ENCODE results near the gene MCM3AP. TPM values are rescaled to one million over a fixed set of nuclear protein-coding genes. Genes with fewer than 3 reads are reported as not detected.

Gene MCM3AP
- total and polyA plus RNA-seq, 9 of the 15 experiments (the other 6 are each of a cell fraction or from before 2014, with no cell fraction given), result 6.5 to 179 (median 69.6) TPM

DNA sequence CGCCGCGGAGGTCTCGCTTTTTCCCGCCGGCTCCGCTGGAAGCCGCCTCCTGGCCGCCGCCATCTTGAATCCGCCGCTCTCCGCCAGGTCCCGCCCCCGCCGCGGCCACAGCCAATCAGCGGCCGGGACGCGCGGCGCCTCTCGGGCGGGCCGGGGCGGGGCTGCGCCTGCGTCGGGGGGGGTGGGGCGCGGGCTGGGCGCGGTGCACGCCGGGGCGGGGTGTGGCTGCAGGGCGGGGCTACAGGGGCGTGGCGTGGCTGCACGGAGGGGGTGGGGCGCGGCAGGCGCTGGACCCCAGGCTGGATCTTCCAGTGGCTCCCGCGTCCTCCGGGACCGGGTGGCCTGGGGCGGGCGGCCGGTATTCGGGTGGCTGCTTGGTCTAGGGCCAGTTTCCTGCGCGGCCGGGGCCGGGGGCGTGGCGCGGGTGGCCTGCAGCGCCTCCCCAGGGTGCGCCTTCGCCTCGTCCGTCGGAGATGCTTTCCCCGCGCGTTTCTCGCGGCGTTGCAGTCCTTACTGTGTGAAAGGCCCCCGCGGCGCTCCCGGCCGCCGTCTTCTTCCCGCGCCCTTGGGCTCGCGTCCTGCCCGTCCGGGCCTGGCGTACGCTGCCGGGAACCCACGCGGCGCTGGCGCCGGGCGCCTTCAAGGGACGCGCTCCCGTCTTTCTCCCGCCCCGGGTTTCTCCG lies 39.1 kb upstream of the MCM3AP start (continued):
- TF ChIP-seq HNRNPLL (IDR thresholded peaks at IDR 0.05; ENCODE audit: low read depth, low read length, poor library complexity, severe bottlenecking), result peak; percentile 27
- no peak for TF ChIP-seq ARID1B (IDR thresholded peaks at IDR 0.05)
- peak; percentile 35; the same call in 1 of the 2 replicates for TF ChIP-seq CREM (IDR thresholded peaks at IDR 0.05; ENCODE audit: low read depth)
- no peak; the same call in 1 of the 2 replicates for TF ChIP-seq SMC3 (conservative IDR thresholded peaks at IDR 0.05; ENCODE audit: insufficient read depth, low read depth, low read length)
- peak; percentile 60; the same call in 1 of the 2 replicates for TF ChIP-seq ZNF717 (CRISPR knock-in tag; IDR thresholded peaks at IDR 0.05)
- TF ChIP-seq ESRRB (CRISPR knock-in tag; IDR thresholded peaks at IDR 0.05; ENCODE audit: borderline replicate concordance), result no peak
- TF ChIP-seq, protein P1, sequence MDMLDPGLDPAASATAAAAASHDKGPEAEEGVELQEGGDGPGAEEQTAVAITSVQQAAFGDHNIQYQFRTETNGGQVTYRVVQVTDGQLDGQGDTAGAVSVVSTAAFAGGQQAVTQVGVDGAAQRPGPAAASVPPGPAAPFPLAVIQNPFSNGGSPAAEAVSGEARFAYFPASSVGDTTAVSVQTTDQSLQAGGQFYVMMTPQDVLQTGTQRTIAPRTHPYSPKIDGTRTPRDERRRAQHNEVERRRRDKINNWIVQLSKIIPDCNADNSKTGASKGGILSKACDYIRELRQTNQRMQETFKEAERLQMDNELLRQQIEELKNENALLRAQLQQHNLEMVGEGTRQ (CRISPR knock-in tag; IDR thresholded peaks at IDR 0.05), result no peak
- no peak for TF ChIP-seq ARHGAP35 (IDR thresholded peaks at IDR 0.05; ENCODE audit: partially characterized antibody)
- TF ChIP-seq MTA2 (IDR thresholded peaks at IDR 0.05; ENCODE audit: low read depth), result no peak
- TF ChIP-seq SETDB1 (IDR thresholded peaks at IDR 0.05; ENCODE audit: low read length), result no peak
- no peak for TF ChIP-seq ZNF696 (CRISPR knock-in tag; conservative IDR thresholded peaks at IDR 0.05)
- no peak for TF ChIP-seq CREB1 (IDR thresholded peaks at IDR 0.05)
- peak; percentile 57; the same call in 1 of the 2 replicates for TF ChIP-seq CREB1 (CRISPR knock-in tag; IDR thresholded peaks at IDR 0.05)
- TF ChIP-seq EGR1 (conservative IDR thresholded peaks at IDR 0.05), result no peak; the same call in 1 of the 2 replicates
- no peak for TF ChIP-seq MCM5 (IDR thresholded peaks at IDR 0.05; ENCODE audit: low read depth)
- 0 out of 2 replicates have a peak, but pooled peaks have one; percentile 48 for TF ChIP-seq CBX1 (IDR thresholded peaks at IDR 0.05; ENCODE audit: low read depth)
- TF ChIP-seq, protein P2, sequence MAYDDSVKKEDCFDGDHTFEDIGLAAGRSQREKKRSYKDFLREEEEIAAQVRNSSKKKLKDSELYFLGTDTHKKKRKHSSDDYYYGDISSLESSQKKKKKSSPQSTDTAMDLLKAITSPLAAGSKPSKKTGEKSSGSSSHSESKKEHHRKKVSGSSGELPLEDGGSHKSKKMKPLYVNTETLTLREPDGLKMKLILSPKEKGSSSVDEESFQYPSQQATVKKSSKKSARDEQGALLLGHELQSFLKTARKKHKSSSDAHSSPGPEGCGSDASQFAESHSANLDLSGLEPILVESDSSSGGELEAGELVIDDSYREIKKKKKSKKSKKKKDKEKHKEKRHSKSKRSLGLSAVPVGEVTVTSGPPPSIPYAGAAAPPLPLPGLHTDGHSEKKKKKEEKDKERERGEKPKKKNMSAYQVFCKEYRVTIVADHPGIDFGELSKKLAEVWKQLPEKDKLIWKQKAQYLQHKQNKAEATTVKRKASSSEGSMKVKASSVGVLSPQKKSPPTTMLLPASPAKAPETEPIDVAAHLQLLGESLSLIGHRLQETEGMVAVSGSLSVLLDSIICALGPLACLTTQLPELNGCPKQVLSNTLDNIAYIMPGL (CRISPR knock-in tag; IDR thresholded peaks at IDR 0.05), result no peak
- TF ChIP-seq YBX1 (IDR thresholded peaks at IDR 0.05), result no peak
- TF ChIP-seq ZNF347 (CRISPR knock-in tag; IDR thresholded peaks at IDR 0.05; ENCODE audit: low read depth), result no peak
- no peak for TF ChIP-seq TAF7 (tag; IDR thresholded peaks at IDR 0.05)
- peak; percentile 76; the same call in 1 of the 2 replicates for TF ChIP-seq POLR2A (conservative IDR thresholded peaks at IDR 0.05)
- TF ChIP-seq ELF1 (tag; IDR thresholded peaks at IDR 0.05), result no peak
- 0 out of 2 replicates have a peak, but pooled peaks have one; percentile 17 for TF ChIP-seq TARDBP (IDR thresholded peaks at IDR 0.05)
- no peak for TF ChIP-seq TAF15 (IDR thresholded peaks at IDR 0.05; ENCODE audit: low read depth, low read length)
- no peak for TF ChIP-seq POU5F1 (IDR thresholded peaks at IDR 0.05; ENCODE audit: borderline replicate concordance, low read depth, low read length, partially characterized antibody)
- TF ChIP-seq, protein P3, sequence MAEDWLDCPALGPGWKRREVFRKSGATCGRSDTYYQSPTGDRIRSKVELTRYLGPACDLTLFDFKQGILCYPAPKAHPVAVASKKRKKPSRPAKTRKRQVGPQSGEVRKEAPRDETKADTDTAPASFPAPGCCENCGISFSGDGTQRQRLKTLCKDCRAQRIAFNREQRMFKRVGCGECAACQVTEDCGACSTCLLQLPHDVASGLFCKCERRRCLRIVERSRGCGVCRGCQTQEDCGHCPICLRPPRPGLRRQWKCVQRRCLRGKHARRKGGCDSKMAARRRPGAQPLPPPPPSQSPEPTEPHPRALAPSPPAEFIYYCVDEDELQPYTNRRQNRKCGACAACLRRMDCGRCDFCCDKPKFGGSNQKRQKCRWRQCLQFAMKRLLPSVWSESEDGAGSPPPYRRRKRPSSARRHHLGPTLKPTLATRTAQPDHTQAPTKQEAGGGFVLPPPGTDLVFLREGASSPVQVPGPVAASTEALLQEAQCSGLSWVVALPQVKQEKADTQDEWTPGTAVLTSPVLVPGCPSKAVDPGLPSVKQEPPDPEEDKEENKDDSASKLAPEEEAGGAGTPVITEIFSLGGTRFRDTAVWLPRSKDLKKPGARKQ (CRISPR knock-in tag; IDR thresholded peaks at IDR 0.05), result no peak

Measured in K562 (cell line).